ENCODE results near the gene SH3RF3.

The SH3RF3 gene

GRCh38 chr2:109337221-109337620 is 208.2 kb downstream of the SH3RF3 start:
- Histone ChIP-seq H3K4me2 (ENCODE audit: insufficient read depth, low read length, poor library complexity, severe bottlenecking) (no peak overlapping the region), H4K8ac (ENCODE audit: low read depth, low read length) (no peak overlapping the region), H3K4me1 (ENCODE audit: control insufficient read depth in 2 of 2, insufficient read depth in 1 of 2, low read depth in 1 of 2, low read length in 2 of 2) (peaks cover 8 to 13% of the 10 kb centered on the region in 2 donors), H2BK5ac (ENCODE audit: low read length) (no peak overlapping the region), H4K91ac (ENCODE audit: low read depth, low read length, poor library complexity) (no peak overlapping the region), H3K14ac (ENCODE audit: low read length) (no peak overlapping the region), H3K27ac (replicated peaks; ENCODE audit: low read length) (no peak overlapping the region), H3K9me3 (replicated peaks in 1 of 2; ENCODE audit: control insufficient read depth in 2 of 2, insufficient read depth in 1 of 2, low read depth in 1 of 2, low read length in 2 of 2) (peaks cover 7 to 13% of the 10 kb centered on the region in 2 donors), H2BK15ac (ENCODE audit: low read length) (no peak overlapping the region), H3K4me3 (ENCODE audit: low read length in 2 of 2) (no peak overlapping the region), H2AFZ (ENCODE audit: low read length) (no peak overlapping the region), H3K79me1 (ENCODE audit: low read depth, low read length) (no peaks in the 10 kb centered on the region), H3K27me3 (ENCODE audit: control insufficient read depth in 3 of 3, insufficient read depth in 3 of 3, low read depth in 1 of 3, low read length in 3 of 3) (no peaks in the 10 kb centered on the region), H2AK5ac (ENCODE audit: low read depth, low read length) (no peak overlapping the region), H3K4ac (ENCODE audit: low read length) (no peak overlapping the region), H3K9ac (ENCODE audit: low read depth, low read length, poor library complexity) (no peak overlapping the region), H3K36me3 (replicated peaks in 1 of 2; ENCODE audit: control insufficient read depth in 2 of 2, insufficient read depth in 2 of 2, low read length in 2 of 2) (no peaks in the 10 kb centered on the region), H3K18ac (ENCODE audit: low read length) (peak overlapping the region; percentile 67), H2BK12ac (ENCODE audit: low read length) (no peak overlapping the region), H3K23ac (ENCODE audit: low read depth, low read length, poor library complexity) (peak overlapping the region; percentile 37), H2BK120ac (ENCODE audit: low read depth, low read length) (no peak overlapping the region)
- no CpG with 5 or more reads among the region's 9 CpGs for WGBS, 2 donors (ENCODE audit: extremely low coverage in 2 of 2, insufficient read length in 2 of 2, insufficient replicate concordance in 1 of 2)
- DNase-seq (ENCODE audit: low spot score), result no peak

GRCh38 chr2:109339519-109339966 is 210.5 kb downstream of the SH3RF3 start:
- WGBS, 2 donors (ENCODE audit: extremely low coverage in 2 of 2, insufficient read length in 2 of 2, insufficient replicate concordance in 1 of 2), result no CpG with 5 or more reads among the region's 6 CpGs
- no peaks in the 10 kb centered on the region for H3K79me1 ChIP-seq (ENCODE audit: low read depth, low read length)
- no peak overlapping the region for H3K9ac ChIP-seq (ENCODE audit: low read depth, low read length, poor library complexity)
- no peak overlapping the region for H3K4me2 ChIP-seq (ENCODE audit: insufficient read depth, low read length, poor library complexity, severe bottlenecking)
- no peak overlapping the region for H3K4me3 ChIP-seq (ENCODE audit: low read length in 2 of 2)
- no peak overlapping the region for H3K14ac ChIP-seq (ENCODE audit: low read length)
- H2BK120ac ChIP-seq (ENCODE audit: low read depth, low read length), result no peak overlapping the region
- H3K27ac ChIP-seq (replicated peaks; ENCODE audit: low read length), result no peak overlapping the region
- no peak overlapping the region for H2AFZ ChIP-seq (ENCODE audit: low read length)
- H4K91ac ChIP-seq (ENCODE audit: low read depth, low read length, poor library complexity), result no peak overlapping the region
- no peak overlapping the region for H3K4ac ChIP-seq (ENCODE audit: low read length)
- no peaks in the 10 kb centered on the region for H3K36me3 ChIP-seq (replicated peaks in 1 of 2; ENCODE audit: control insufficient read depth in 2 of 2, insufficient read depth in 2 of 2, low read length in 2 of 2)
- H2AK5ac ChIP-seq (ENCODE audit: low read depth, low read length), result no peak overlapping the region
- no peak overlapping the region for H2BK12ac ChIP-seq (ENCODE audit: low read length)
- no peak overlapping the region for H2BK5ac ChIP-seq (ENCODE audit: low read length)
- no peak overlapping the region for H3K23ac ChIP-seq (ENCODE audit: low read depth, low read length, poor library complexity)
- no peaks in the 10 kb centered on the region for H3K27me3 ChIP-seq (ENCODE audit: control insufficient read depth in 3 of 3, insufficient read depth in 3 of 3, low read depth in 1 of 3, low read length in 3 of 3)
- DNase-seq (ENCODE audit: low spot score), result no peak
- H4K8ac ChIP-seq (ENCODE audit: low read depth, low read length), result no peak overlapping the region
- H2BK15ac ChIP-seq (ENCODE audit: low read length), result no peak overlapping the region
- H3K18ac ChIP-seq (ENCODE audit: low read length), result no peak overlapping the region
- H3K4me1 ChIP-seq (ENCODE audit: control insufficient read depth in 2 of 2, insufficient read depth in 1 of 2, low read depth in 1 of 2, low read length in 2 of 2), result peaks cover 0 to 6% of the 10 kb centered on the region in 2 donors
- H3K9me3 ChIP-seq (replicated peaks in 1 of 2; ENCODE audit: control insufficient read depth in 2 of 2, insufficient read depth in 1 of 2, low read depth in 1 of 2, low read length in 2 of 2), result peaks cover 7 to 13% of the 10 kb centered on the region in 2 donors

GRCh38 chr2:109340381-109340780 is 211.4 kb downstream of the SH3RF3 start:
- no CpG with 5 or more reads among the region's 4 CpGs for WGBS, 2 donors (ENCODE audit: extremely low coverage in 2 of 2, insufficient read length in 2 of 2, insufficient replicate concordance in 1 of 2)
- Histone ChIP-seq H4K8ac (ENCODE audit: low read depth, low read length) (no peak overlapping the region), H2BK5ac (ENCODE audit: low read length) (no peak overlapping the region), H3K4me3 (ENCODE audit: low read length in 2 of 2) (peak overlapping the region in 1 of 2 donors; percentile 23), H3K18ac (ENCODE audit: low read length) (no peak overlapping the region), H3K4ac (ENCODE audit: low read length) (no peak overlapping the region), H3K14ac (ENCODE audit: low read length) (no peak overlapping the region), H2BK120ac (ENCODE audit: low read depth, low read length) (no peak overlapping the region), H3K9me3 (replicated peaks in 1 of 2; ENCODE audit: control insufficient read depth in 2 of 2, insufficient read depth in 1 of 2, low read depth in 1 of 2, low read length in 2 of 2) (peaks cover 7 to 13% of the 10 kb centered on the region in 2 donors), H2BK15ac (ENCODE audit: low read length) (no peak overlapping the region), H3K79me1 (ENCODE audit: low read depth, low read length) (no peaks in the 10 kb centered on the region), H2AK5ac (ENCODE audit: low read depth, low read length) (no peak overlapping the region), H2BK12ac (ENCODE audit: low read length) (no peak overlapping the region), H3K27me3 (ENCODE audit: control insufficient read depth in 3 of 3, insufficient read depth in 3 of 3, low read depth in 1 of 3, low read length in 3 of 3) (no peaks in the 10 kb centered on the region), H3K27ac (replicated peaks; ENCODE audit: low read length) (no peak overlapping the region), H3K23ac (ENCODE audit: low read depth, low read length, poor library complexity) (no peak overlapping the region), H2AFZ (ENCODE audit: low read length) (no peak overlapping the region), H3K4me1 (ENCODE audit: control insufficient read depth in 2 of 2, insufficient read depth in 1 of 2, low read depth in 1 of 2, low read length in 2 of 2) (peaks cover 0 to 6% of the 10 kb centered on the region in 2 donors), H3K4me2 (ENCODE audit: insufficient read depth, low read length, poor library complexity, severe bottlenecking) (no peak overlapping the region), H3K36me3 (replicated peaks in 1 of 2; ENCODE audit: control insufficient read depth in 2 of 2, insufficient read depth in 2 of 2, low read length in 2 of 2) (no peaks in the 10 kb centered on the region), H3K9ac (ENCODE audit: low read depth, low read length, poor library complexity) (no peak overlapping the region), H4K91ac (ENCODE audit: low read depth, low read length, poor library complexity) (no peak overlapping the region)
- no peak for DNase-seq (ENCODE audit: low spot score)

GRCh38 chr2:109341355-109342255 is 212.6 kb downstream of the SH3RF3 start:
- no peaks in the 10 kb centered on the region for H3K36me3 ChIP-seq (replicated peaks in 1 of 2; ENCODE audit: control insufficient read depth in 2 of 2, insufficient read depth in 2 of 2, low read length in 2 of 2)
- no peak overlapping the region for H3K23ac ChIP-seq (ENCODE audit: low read depth, low read length, poor library complexity)
- H2BK15ac ChIP-seq (ENCODE audit: low read length), result no peak overlapping the region
- no peak overlapping the region for H3K4me3 ChIP-seq (ENCODE audit: low read length in 2 of 2)
- H4K8ac ChIP-seq (ENCODE audit: low read depth, low read length), result no peak overlapping the region
- no peak overlapping the region for H3K9ac ChIP-seq (ENCODE audit: low read depth, low read length, poor library complexity)
- H3K4me1 ChIP-seq (ENCODE audit: control insufficient read depth in 2 of 2, insufficient read depth in 1 of 2, low read depth in 1 of 2, low read length in 2 of 2), result peaks cover 0 to 7% of the 10 kb centered on the region in 2 donors
- peak overlapping the region; percentile 47 for H2AK5ac ChIP-seq (ENCODE audit: low read depth, low read length)
- peaks cover 7 to 13% of the 10 kb centered on the region in 2 donors for H3K9me3 ChIP-seq (replicated peaks in 1 of 2; ENCODE audit: control insufficient read depth in 2 of 2, insufficient read depth in 1 of 2, low read depth in 1 of 2, low read length in 2 of 2)
- no peak overlapping the region for H3K27ac ChIP-seq (replicated peaks; ENCODE audit: low read length)
- H2BK5ac ChIP-seq (ENCODE audit: low read length), result no peak overlapping the region
- no peak overlapping the region for H2BK120ac ChIP-seq (ENCODE audit: low read depth, low read length)
- H3K4ac ChIP-seq (ENCODE audit: low read length), result no peak overlapping the region
- no peaks in the 10 kb centered on the region for H3K27me3 ChIP-seq (ENCODE audit: control insufficient read depth in 3 of 3, insufficient read depth in 3 of 3, low read depth in 1 of 3, low read length in 3 of 3)
- no peak overlapping the region for H3K14ac ChIP-seq (ENCODE audit: low read length)
- no peak overlapping the region for H2BK12ac ChIP-seq (ENCODE audit: low read length)
- DNase-seq (ENCODE audit: low spot score), result no peak
- H4K91ac ChIP-seq (ENCODE audit: low read depth, low read length, poor library complexity), result no peak overlapping the region
- H2AFZ ChIP-seq (ENCODE audit: low read length), result no peak overlapping the region
- no peak overlapping the region for H3K4me2 ChIP-seq (ENCODE audit: insufficient read depth, low read length, poor library complexity, severe bottlenecking)
- H3K18ac ChIP-seq (ENCODE audit: low read length), result no peak overlapping the region
- H3K79me1 ChIP-seq (ENCODE audit: low read depth, low read length), result no peaks in the 10 kb centered on the region
- no CpG with 5 or more reads among the region's 7 CpGs for WGBS, 2 donors (ENCODE audit: extremely low coverage in 2 of 2, insufficient read length in 2 of 2, insufficient replicate concordance in 1 of 2)
